ENCODE results near the gene STIL. TPM values are rescaled to one million over a fixed set of nuclear protein-coding genes. Genes with fewer than 3 reads are reported as not detected.
"Not testable (repeated sequence)": the region's sequence is repeated elsewhere in the genome, so short reads cannot be mapped to it uniquely, and the experiment has no call there.

STIL gene
- total RNA-seq, 4 donors from 2014 or later = 0.33 to 1.1 (median 0.63) TPM

- Histone ChIP-seq H3K4me3 (no peak overlapping the region), H3K9me3 (no peaks in the 10 kb centered on the region), H3K27me3 (no peaks in the 10 kb centered on the region), H3K36me3 (no peaks in the 10 kb centered on the region), H3K27ac (no peak overlapping the region), H3K4me1 (no peaks in the 10 kb centered on the region)
- DNase-seq (no peak), ATAC-seq (no peak)
- in situ Hi-C loops (cut with MboI; ENCODE audit: low sequenced_read_pairs in 4 of 4) = no loop called here
- TF ChIP-seq POLR2A (IDR thresholded peaks at IDR 0.05) (no peak), CTCF (IDR thresholded peaks at IDR 0.05 in 4 of 5, conservative IDR thresholded peaks at IDR 0.05 in 1 of 5) (no peak)
- intact Hi-C loops (cut with DNase I; ENCODE audit: low total_unique reads) = no loop called here
These were observed 33.8 kb downstream of the STIL start for GRCh38 chr1:47280142-47280541.

GRCh38 chr1:47276850-47277249 is 37.1 kb downstream of the STIL start:
- no peak overlapping the region for H3K27ac ChIP-seq

GRCh38 chr1:47275811-47276210 is 38.1 kb downstream of the STIL start:
- intact Hi-C loops (cut with DNase I; ENCODE audit: low total_unique reads); H3K9me3 ChIP-seq; H3K36me3 ChIP-seq; H3K27ac ChIP-seq; H3K4me3 ChIP-seq; DNase-seq; ATAC-seq; H3K4me1 ChIP-seq; in situ Hi-C loops (cut with MboI; ENCODE audit: low sequenced_read_pairs in 4 of 4); H3K27me3 ChIP-seq: not testable (repeated sequence)

More at GRCh38 chr1:47276850-47277249, 37.1 kb downstream of the STIL start:
- Histone ChIP-seq H3K4me3 (no peak overlapping the region), H3K4me1 (no peaks in the 10 kb centered on the region), H3K27me3 (no peaks in the 10 kb centered on the region), H3K36me3 (no peaks in the 10 kb centered on the region), H3K9me3 (no peaks in the 10 kb centered on the region)
- in situ Hi-C loops (cut with MboI; ENCODE audit: low sequenced_read_pairs in 4 of 4) (no loop called here), intact Hi-C loops (cut with DNase I; ENCODE audit: low total_unique reads) (no loop called here)
- DNase-seq (no peak), ATAC-seq (no peak)
- TF ChIP-seq CTCF (IDR thresholded peaks at IDR 0.05 in 4 of 5, conservative IDR thresholded peaks at IDR 0.05 in 1 of 5) (no peak), POLR2A (IDR thresholded peaks at IDR 0.05) (no peak)

- intact Hi-C loops (cut with DNase I; ENCODE audit: low total_unique reads) = not testable (repeated sequence)
These were observed 48.4 kb downstream of the STIL start for GRCh38 chr1:47265529-47265928.

GRCh38 chr1:47262787-47263413 is 51.0 kb downstream of the STIL start:
- intact Hi-C loops (cut with DNase I; ENCODE audit: low total_unique reads) (loop anchor here (1.0 to 5.0 kb wide), 2 partner anchors 71 to 84 kb away; partner anchors contain the start of gene PDZK1IP1), in situ Hi-C loops (cut with MboI; ENCODE audit: low sequenced_read_pairs in 4 of 4) (loop anchor here in 2 of 4 donors (10.0 kb wide), 1 partner anchor 68 kb away; the partner anchor contains the start of gene PDZK1IP1 (in 2 of the 2))
- TF ChIP-seq CTCF (IDR thresholded peaks at IDR 0.05 in 4 of 5, conservative IDR thresholded peaks at IDR 0.05 in 1 of 5) = peak; percentile 29 to 75 (median 53)
- no peak for TF ChIP-seq POLR2A (IDR thresholded peaks at IDR 0.05)
- Histone ChIP-seq H3K36me3 (no peaks in the 10 kb centered on the region), H3K4me1 (peaks cover 0 to 22% of the 10 kb centered on the region in 2 donors), H3K27ac (peak overlapping the region in 2 of 4 donors; percentile 43 to 70), H3K27me3 (no peaks in the 10 kb centered on the region), H3K9me3 (no peaks in the 10 kb centered on the region), H3K4me3 (no peak overlapping the region)
- DNase-seq = peak; percentile 12 to 66
- peak; percentile 72 for ATAC-seq

More at GRCh38 chr1:47265529-47265928, 48.4 kb downstream of the STIL start:
- in situ Hi-C loops (cut with MboI; ENCODE audit: low sequenced_read_pairs in 4 of 4) = loop anchor here in 2 of 4 donors (10.0 kb wide), 1 partner anchor 71 kb away; the partner anchor contains the start of gene PDZK1IP1 (in 2 of the 2)
- H3K4me1 ChIP-seq = peaks cover 0 to 22% of the 10 kb centered on the region in 2 donors
- H3K27me3 ChIP-seq, H3K36me3 ChIP-seq, H3K9me3 ChIP-seq, H3K4me3 ChIP-seq: not testable (repeated sequence)
- H3K27ac ChIP-seq = peak overlapping the region; percentile 58 to 90 (median 78)
- peak; percentile 81 to 91 for DNase-seq
- ATAC-seq = peak; percentile 64 to 78
